Umbilical cord (tissue), 2 donors: ENCODE measurements around the gene PAFAH1B2. TPM values are rescaled to one million over a fixed set of nuclear protein-coding genes. Genes with fewer than 3 reads are reported as not detected.
"Not testable (repeated sequence)": the region's sequence is repeated elsewhere in the genome, so short reads cannot be mapped to it uniquely, and the experiment has no call there.

ENCODE experiments used
- DNase-seq: peaks from one replicate; pipeline ENCODE4 v3.0.0-alpha.2; 2015; ENCODE audit warnings: low spot score
- total RNA-seq: library from RNA; depleted of rRNA; stranded (reverse); fragments of >200 nt; gene quantifications from one replicate; pipeline ENCODE4 v1.2.3, GENCODE V29; 2014; ENCODE audit warnings: low replicate concordance; ENCODE audit not compliant: insufficient read depth

PAFAH1B2 gene
- total RNA-seq, 1 donor from 2014 or later, result 117 TPM

DNA sequence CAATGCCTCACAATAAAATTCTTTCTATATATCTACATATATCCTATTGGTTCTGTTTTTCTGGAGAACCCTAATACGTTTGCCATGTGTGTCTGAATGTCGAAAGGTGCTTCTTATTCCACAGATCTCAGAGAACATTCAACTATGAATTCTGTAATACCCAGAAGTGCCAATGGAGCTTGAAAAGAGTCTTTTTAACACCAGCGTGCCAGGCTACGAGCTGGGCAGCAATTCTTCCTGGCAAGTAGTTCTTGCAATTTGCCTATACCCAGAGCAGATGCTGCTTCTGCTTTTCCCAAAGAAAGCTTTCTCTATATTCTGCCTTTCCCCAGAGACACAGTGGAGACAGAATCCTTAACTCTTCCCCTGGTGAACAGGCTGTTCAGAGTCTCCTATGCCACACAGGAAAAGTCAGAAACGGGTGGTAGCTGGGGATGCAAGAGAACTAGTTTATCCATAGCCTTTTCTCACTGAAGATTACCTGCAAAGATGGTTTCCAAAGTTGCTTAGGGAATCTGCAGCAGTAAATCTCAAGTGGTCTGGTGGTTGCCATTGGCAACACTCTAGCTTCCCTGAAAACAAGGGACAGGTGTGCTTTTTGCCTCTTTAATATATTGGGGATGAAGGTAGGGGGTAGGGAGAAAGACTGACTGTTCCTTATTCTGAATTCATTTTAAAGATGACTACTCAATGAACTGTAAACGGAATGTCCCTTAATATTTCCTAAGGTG, 16.8 kb upstream of the PAFAH1B2 start:
- DNase-seq, result no peak

GRCh38 chr11:117128289-117128688, 15.8 kb upstream of the PAFAH1B2 start:
- DNase-seq, result no peak

GRCh38 chr11:117130396-117130795, 13.7 kb upstream of the PAFAH1B2 start:
- DNase-seq, result not testable (repeated sequence)

- no peak for DNase-seq
Measured at GRCh38 chr11:117130879-117131278, 13.2 kb upstream of the PAFAH1B2 start.

DNA sequence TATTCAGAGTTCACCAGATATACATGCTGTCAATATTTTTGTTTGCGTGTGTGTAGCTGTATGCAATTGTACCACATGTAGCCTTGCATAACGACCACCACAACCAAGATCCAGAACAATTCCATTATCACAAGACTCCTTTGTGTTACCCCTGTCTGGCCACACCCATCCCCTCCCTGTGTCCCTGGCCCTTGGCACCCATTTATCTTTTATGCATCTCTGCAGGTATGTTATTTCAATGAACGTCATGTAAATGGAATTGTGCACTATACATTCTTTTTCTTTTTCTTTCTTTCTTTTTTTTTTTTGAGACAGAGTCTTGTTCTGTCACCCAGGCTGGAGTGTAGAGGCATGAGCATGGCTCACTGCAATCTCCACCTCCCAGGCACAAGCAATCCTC, 9.7 kb upstream of the PAFAH1B2 start:
- DNase-seq, result no peak

DNA sequence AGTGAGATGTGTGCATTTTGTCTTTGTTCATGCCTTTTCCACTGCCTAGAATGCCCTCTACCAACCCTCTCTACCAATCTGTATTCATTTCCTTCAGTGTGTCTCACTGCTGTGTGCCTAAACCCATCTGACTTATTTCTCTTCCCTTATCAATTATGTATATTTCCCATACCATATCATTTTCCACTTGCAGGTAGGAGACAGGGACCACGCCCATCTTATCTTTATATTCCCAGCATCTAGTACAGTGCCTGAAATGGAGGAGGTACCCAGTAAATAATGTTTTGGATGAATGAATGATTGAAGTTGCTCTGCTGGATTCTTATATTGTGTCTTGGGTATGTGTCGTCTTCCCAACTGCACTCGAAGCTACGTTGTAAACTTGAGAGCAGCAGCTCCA, 9.1 kb upstream of the PAFAH1B2 start:
- DNase-seq, result not testable (repeated sequence)

DNA sequence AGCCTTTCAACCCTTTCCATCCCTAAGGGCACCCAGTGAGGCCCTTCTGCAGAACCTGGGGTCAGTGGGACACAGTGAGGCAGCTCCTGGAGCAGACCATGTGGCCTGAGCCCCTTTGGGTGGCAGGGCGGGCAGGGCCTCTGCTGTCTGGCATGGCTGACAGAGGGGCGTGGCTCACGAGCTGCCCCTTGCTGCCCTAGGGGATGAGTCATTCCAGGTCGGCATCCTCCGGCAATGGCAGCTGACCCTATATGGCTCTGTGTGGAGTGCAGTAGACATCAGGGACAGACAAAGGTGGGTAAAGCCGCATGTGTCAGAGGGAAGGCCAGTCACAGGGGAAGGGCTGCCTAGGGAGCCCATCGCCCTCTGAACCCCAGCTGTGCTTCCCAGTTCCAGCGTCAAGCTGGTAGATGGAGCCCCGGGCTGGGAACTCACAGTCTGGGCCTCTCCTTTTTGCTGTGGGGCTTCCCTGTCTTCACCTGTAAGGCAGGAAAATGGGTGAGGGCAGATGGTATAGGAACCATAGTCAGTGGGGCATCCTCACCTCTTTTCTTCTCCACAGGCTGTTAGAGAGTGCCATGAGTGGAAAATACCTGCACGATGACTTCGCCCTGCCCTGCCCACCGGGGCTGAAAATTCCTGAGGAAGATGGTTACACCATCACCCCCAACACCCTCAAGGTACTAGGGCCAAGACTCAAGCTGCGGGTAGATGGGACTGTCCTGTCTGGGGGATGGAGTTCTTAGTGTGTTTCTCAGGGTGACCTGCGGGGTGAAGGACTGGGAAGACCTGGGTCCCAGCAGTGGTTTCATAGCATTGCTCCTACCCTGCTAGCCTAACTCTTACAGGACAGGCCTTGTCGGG, 6.6 kb upstream of the PAFAH1B2 start:
- not testable (repeated sequence) for DNase-seq

DNA sequence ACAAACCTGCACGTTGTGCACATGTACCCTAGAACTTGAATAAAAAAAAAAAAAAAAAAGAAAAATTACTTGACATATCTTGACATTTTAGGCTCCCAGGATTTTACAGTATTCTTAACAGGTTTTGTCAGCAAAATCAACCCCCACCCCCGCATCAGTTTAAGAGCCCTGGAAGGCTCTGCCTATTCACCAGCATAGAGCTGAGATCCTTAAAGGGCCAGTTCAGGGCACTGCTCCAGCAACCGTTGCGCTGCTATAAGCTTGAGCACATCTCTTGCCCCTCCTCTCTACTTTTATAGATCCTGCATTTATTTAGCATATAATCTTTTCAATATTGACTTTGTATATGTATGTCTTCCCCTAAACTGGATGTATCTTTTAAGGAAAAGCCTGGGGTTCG, 697 bp upstream of the PAFAH1B2 start:
- peak; percentile 72 for DNase-seq

DNA sequence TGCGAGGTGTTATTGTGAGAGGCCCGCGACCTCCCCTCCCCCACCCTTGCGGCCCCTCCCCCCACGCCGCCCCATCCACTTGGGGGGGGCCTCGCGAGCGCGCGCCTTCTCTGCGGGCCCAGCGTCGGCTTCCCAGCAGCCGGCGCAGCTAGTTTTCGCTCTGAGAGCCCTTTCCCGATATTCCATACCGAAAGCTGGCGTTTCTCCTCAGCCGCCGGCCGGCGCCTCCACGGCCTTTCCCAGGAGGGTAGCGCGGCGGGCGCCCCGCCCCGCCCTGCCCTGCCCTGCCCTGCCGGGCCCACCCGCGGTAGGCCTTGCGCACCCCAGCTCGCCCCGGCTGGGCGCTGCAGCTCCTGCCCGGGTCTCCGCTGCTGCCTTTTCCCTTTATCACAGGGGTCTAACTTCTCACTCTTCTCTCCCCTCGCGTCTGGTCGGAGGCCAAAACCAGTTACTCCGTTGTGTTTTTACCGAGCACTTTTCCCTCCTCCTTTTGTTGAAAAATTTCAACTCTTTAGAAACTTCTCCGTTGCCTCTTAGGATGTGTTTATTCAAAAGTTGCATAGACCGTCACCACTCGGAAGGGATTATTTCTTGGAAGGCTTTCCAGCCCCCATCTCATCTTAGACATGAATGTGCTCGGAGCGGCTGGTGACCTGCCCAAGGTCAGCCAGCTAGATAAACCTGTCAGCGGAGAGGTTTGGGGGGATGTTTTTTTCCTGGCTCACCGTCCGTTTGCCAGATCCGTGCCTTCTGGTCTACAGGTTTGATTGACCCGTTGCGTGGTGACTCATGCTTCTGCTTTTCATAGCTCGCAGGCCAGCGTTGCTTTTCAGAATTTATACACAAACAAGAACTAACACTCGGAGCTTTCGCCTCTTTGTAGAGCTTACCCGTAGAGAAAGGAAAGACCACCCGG, 648 bp downstream of the PAFAH1B2 start:
- peak; percentile 73 for DNase-seq

- peak; percentile 23 for DNase-seq
Measured at GRCh38 chr11:117145393-117145761, 1.3 kb downstream of the PAFAH1B2 start.

DNA sequence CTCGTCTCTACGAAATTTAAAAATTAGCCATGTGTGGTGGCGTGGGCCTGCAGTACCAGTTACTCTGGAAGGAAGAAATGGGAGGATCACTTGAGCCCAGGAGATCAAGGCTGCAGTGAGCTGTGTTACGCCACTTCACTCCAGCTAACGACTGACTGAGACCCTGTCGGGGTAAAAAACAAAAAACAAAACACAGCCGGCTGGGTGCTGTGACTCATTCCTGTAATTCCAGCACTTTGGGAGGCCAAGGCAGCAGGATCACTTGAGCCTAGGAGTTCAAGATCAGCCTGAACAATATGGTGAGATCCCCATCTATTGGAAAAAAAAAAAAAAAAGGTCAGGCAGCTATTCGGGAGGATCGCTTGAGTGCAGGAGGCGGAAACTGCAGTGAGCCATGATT, 2.4 kb downstream of the PAFAH1B2 start:
- DNase-seq, result no peak

DNA sequence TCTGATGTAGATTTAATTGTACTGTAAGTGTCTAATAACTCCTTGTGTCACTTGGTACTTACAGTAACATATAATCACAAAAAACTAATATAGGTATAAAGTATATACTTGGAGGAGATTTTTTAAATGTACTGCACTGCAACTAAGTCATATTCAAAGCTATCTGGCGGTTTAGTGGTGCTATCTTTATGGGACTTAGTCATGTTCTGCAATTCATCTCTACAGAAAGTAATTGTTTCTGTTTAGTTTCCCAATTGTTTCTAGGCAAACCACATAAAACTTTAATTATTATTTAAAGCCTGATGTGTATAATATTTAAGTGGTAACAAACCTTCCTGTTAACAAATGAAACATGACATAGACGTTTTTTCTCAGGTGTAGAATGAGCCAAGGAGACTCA, 8.0 kb downstream of the PAFAH1B2 start:
- no peak for DNase-seq

DNA sequence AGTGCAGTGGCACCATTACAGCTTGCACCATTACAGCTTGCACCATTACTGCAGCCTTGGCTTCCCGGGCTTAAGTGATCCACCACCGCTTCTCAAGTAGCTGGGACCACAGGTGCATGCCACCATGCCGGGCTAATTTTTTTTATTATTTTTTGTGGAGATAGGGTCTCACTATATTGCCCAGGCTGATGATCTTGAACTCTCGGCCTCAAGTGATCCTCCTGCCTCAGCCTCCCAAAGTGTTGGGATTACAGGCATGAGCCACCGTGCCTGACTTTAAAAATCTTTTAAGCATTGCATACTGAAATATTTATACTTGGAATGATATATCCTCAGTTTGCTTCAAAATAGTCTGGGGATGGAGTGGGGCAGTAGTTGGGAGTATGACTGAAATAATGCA, 10.4 kb downstream of the PAFAH1B2 start:
- no peak for DNase-seq

- no peak for DNase-seq
Measured at GRCh38 chr11:117157507-117157906, 13.4 kb downstream of the PAFAH1B2 start.

- no peak for DNase-seq
Measured at GRCh38 chr11:117159892-117160291, 15.8 kb downstream of the PAFAH1B2 start.

- DNase-seq, result no peak
Measured at GRCh38 chr11:117160826-117161225, 16.7 kb downstream of the PAFAH1B2 start.

GRCh38 chr11:117166491-117166890, 22.4 kb downstream of the PAFAH1B2 start:
- DNase-seq, result no peak

DNA sequence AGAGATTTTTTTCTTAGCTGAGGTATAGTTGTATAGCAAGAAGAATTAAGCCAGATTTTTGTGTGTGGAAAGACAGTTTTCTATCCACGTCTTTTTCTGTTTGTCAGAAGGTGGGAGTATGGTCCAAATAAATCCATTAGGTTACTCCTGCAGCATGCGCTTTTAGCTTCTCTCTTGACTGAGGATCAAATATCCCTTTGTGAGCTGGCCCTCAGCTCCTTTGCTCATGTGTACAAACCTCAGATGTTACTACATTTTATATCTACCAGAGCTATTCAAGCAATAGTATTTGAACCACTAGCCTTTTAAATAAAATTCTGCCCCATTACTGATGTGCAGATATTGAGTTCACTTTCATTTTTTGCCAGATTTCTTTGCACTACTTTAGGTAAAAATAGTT, 25.6 kb downstream of the PAFAH1B2 start:
- no peak for DNase-seq

GRCh38 chr11:117170210-117170609, 26.1 kb downstream of the PAFAH1B2 start:
- DNase-seq, result no peak

DNA sequence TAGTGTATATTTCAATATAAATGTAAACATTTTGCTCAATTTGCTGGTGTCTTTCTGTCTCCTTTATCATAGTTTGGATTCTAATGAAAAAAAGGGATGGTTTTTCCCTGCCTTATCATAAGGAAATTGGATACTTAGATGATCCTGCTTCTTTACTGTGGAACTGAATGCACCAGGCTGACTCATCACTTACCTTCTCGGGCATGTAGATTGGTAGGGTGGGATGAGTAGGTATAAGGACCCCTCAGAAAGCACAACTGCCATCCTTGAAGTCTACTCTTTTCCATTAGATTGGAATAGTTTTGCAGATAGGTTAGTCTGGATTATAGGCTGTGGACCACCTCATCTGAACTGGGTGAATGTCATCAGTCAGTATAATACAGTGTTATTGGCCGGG, 26.9 kb downstream of the PAFAH1B2 start:
- no peak for DNase-seq

- DNase-seq, result no peak
Measured at GRCh38 chr11:117171404-117172061, 27.4 kb downstream of the PAFAH1B2 start.
